Measurements from ENCODE around the gene PTX3.

DNA sequence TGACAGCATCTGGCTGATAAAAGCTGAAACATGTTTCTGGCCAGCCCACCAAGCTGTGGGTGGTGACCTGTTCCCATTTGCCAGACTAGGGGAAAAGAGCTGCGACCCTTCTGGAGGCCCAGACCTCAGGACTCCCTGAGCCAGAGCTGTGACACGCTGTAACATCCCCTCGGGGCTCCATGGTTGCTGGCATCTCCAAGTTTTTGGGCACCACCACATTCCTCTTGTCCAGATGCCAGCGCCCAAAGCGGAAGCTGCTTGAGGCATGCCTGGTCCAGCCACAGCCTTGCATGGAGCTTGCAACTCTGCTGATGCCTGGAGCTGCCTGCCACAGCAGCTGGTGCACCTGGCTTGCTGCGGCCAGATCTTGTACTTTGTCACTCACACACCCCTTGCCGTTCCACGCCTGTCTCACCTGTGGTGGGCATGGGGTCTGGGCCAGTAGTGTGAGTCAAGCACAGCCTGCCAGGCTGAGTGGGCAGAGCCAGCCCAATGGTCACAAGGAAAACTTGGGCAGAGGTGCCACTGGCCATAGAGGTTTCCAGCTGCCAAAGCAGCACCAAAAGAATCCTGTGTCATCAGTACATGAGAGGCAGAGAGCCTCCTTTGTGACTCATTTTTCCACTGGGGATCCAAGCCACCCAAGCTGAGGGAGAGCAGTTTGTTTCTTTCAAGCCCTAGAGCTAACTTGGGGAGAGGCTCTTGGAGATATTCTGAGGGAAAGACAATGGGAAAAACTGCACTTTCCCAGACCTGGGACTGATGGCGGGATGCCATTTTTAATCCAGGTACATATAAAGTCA lies 45.7 kb upstream of the PTX3 start:
- TF ChIP-seq, protein P1, sequence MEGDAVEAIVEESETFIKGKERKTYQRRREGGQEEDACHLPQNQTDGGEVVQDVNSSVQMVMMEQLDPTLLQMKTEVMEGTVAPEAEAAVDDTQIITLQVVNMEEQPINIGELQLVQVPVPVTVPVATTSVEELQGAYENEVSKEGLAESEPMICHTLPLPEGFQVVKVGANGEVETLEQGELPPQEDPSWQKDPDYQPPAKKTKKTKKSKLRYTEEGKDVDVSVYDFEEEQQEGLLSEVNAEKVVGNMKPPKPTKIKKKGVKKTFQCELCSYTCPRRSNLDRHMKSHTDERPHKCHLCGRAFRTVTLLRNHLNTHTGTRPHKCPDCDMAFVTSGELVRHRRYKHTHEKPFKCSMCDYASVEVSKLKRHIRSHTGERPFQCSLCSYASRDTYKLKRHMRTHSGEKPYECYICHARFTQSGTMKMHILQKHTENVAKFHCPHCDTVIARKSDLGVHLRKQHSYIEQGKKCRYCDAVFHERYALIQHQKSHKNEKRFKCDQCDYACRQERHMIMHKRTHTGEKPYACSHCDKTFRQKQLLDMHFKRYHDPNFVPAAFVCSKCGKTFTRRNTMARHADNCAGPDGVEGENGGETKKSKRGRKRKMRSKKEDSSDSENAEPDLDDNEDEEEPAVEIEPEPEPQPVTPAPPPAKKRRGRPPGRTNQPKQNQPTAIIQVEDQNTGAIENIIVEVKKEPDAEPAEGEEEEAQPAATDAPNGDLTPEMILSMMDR (conservative IDR thresholded peaks at IDR 0.05), result no peak
- TF ChIP-seq ZFX (IDR thresholded peaks at IDR 0.05), result no peak

Measured in C4-2B (cell line).